ENCODE results near the gene TOLLIP.

The TOLLIP gene

GRCh38 chr11:1310772-1311468, 1.5 kb upstream of the TOLLIP start:
- no peak for DNase-seq (ENCODE audit: low spot score)

DNA sequence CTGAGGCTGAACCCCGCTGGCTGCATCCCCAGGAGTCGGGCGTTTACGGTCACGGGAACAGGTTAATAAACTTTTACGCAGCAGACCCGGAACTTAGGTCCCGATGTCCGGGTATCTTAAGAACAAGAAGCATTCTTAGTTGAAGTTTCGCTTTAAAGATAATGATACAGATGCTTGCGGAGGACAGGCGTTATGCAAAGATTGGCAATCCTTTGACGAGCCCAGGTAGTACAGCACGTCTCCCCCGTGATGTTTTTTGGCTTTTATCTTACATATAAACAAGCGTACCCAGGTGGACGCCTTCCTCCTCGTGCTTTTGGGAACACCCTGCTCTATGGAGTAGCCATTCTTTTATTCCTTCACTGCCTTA, 871 bp upstream of the TOLLIP start:
- no peak for DNase-seq (ENCODE audit: low spot score)

DNA sequence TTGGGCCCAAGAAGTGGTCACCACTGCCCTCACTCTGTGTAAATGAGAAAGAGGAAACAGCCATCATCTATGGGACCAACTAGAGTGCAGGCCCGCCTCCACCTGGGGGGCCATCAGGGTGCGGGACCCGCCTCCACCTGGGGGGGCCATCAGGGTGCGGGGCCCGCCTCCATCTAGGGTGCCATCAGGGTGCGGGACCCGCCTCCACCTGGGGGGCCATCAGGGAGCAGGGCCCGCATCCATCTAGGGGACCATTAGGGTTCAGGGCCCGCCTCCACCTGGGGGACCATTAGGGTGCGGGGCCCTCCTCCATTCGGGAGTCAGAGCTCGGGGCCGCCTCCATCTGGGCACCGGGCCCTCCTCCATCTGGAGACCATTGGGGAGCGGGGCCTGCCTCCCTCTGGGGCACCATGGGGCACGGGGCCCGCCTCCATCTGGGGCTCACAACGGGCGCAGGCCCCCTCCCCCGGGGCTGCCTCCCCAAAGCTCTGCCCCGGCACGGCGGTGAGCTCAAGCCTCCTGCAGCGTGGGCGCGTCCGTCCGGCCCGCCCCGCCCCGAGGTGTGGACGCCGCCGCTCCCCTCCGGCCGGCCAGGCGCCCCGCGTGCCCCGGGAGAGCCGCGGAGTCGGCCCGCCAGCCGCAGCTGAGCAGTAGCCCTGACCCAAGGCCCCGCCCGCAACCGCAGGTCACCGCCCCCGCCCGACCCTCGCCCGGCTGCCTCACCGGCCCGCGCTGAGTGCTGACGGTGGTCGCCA, 512 bp downstream of the TOLLIP start:
- no peak for DNase-seq (ENCODE audit: low spot score)

GRCh38 chr11:1307998-1308742, 1.3 kb downstream of the TOLLIP start:
- no peak for DNase-seq (ENCODE audit: low spot score)

- no peak for DNase-seq (ENCODE audit: low spot score)
Observed at GRCh38 chr11:1307163-1307870, 2.1 kb downstream of the TOLLIP start.

DNA sequence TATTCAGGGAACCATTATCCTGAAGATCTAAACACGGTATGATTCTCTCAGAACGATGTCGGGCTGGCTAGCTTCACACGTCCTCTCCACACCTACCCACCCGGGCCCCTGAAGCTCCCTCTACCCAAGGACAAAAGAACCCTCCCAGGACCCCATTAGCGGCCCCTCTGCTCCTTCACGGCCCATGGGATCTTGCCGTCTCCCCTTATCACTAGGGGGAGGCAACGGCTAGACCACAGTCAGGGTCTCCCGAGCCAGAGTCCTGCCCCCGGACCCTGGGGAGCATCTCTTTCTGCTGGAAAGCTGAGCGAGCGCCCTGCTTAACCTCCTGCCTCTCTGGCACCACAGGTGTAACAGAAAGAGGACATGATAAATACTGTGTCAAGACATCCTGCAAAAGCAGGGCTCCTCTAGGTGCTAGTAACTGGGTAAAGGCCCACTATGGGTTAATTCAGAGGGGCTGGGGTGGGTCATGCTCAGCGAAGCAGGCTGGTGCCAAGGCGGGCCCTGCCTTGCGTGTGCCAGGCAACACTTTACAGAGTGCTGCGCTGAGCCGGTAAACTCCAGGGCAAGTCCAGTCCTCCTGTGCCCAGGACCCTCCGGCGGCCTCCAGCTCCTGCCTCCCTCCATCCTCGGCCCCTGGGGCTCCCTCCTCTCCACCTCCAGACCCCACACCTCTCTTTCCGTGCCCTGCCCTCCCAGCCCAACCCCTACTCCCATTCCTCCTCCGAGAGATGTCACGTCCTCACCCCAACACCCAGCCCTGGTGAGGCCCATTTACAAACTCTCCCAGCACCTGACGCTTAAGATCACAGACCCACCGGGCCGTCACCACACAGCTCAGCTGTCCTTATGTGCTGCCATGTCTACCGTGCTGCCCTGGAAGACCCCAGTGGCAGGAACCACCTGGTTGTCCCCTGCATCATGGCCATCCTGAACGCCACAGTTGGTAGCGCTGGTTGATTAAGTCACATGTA, 3.0 kb downstream of the TOLLIP start:
- no peak for DNase-seq (ENCODE audit: low spot score)

DNA sequence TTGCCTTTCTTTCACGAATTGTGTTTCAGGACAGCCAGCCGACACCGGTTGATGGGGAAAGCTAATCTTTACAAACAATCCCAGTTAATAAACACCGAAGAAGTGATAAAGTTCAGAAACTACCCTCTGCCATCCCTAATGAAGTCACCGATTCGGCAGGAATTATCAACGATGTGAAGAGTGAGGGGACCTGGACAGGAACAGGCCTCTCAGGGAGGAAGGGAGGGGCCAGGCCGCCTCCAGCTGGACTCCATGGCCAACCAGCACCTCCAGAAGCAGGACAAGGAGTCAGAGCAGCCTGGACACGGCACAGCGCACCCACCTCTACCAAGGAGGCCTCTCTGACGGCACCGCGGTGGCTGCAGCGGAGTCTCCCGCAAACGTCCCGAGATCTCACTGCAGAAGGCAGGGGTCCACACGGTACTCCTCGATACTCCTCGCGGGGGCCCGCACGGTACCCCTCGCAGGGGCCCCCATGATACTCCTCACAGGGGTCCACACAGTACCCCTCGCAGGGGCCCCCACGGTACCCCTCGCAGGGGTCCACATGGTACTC, 3.9 kb downstream of the TOLLIP start:
- DNase-seq (ENCODE audit: low spot score) = no peak

DNA sequence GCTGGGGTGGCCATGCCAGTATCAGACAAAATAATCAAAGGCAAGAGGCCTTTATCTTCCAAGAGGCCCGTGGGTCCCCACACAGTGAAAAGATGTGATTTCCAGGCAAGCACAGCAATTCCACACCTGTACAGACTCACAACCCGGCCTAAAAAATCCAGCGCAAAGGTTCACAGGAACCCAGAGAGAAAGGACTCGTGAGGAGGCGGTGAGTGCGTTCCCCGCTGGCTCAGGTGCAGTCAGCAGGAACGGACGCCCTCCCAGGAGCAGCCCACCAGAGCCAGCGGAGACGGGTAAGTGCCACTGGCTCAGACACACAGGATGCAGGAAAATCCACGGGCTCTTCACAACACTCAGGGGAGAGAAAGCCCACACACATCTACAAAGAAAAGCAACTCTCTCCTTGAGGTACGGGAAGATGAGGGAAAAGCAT, 4.4 kb downstream of the TOLLIP start:
- no peak for DNase-seq (ENCODE audit: low spot score)

- DNase-seq (ENCODE audit: low spot score) = no peak
Observed at GRCh38 chr11:1304380-1304779, 5.1 kb downstream of the TOLLIP start.

- DNase-seq (ENCODE audit: low spot score) = no peak
Observed at GRCh38 chr11:1303973-1304372, 5.5 kb downstream of the TOLLIP start.

DNA sequence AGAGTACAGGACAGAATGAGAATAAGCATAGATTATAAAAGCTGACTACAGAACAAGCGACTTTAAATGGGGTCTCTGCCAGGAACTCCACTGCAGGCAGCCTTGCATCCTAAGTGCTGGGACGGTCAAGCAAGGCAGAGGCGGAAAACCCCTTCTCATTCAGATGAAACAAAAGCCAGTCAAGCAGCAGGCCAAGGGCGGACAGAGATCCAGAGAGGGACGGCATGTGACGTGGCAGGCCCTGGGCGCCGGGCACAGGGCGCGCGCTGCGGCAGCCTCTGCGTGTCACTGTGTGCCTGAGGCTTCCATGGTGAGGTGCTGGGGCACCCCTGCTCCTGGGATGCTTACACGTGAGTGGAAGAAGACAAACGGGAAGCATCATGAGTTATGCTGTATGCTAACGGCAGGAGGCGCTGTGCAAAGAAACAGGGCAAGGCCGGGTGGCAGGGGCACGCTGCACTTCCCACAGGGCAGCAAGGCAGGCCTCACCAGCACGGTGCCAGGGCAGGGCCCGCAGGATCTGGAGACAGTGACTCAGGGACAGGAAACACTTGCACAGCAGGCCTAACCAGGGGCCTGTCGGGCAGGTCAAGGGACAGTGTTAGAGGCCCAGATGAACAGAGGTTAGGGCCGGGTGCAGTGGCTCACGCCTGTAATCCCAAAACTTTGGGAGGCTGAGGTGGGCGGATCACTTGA, 6.2 kb downstream of the TOLLIP start:
- DNase-seq (ENCODE audit: low spot score) = peak; percentile 63

DNA sequence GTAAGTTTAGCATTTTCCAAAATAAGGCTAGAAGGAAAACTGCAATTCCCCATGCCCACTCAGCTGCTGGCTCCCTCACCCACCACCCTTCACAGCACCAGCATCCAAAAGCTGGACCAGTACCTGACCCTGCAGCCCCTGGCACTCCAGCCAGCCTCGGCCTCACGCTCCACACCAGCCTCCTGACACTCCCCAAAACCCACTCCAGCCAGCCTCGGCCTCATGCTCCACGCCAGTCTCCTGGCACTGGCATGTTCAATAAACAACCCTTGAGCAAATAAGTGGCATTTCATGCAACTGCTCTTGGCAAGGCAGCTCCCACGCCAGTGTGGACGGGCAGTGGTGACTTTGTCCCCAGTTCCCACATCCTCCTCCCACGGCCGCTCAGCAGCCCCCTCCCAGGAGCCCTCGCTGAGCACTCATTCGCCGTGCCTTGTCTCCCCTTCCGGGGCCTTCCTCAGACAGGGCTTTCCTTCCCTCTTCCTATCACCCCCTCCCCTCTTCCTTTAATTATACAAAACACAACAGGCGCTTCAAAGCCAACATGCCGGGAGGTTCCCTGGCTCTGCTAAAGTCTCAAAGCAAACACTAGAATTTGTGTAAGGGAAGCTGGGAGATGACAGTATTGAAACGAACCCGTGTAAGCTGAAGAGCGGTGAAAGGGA, 6.8 kb downstream of the TOLLIP start:
- DNase-seq (ENCODE audit: low spot score) = no peak

- DNase-seq (ENCODE audit: low spot score) = no peak
Observed at GRCh38 chr11:1302041-1302460, 7.4 kb downstream of the TOLLIP start.

DNA sequence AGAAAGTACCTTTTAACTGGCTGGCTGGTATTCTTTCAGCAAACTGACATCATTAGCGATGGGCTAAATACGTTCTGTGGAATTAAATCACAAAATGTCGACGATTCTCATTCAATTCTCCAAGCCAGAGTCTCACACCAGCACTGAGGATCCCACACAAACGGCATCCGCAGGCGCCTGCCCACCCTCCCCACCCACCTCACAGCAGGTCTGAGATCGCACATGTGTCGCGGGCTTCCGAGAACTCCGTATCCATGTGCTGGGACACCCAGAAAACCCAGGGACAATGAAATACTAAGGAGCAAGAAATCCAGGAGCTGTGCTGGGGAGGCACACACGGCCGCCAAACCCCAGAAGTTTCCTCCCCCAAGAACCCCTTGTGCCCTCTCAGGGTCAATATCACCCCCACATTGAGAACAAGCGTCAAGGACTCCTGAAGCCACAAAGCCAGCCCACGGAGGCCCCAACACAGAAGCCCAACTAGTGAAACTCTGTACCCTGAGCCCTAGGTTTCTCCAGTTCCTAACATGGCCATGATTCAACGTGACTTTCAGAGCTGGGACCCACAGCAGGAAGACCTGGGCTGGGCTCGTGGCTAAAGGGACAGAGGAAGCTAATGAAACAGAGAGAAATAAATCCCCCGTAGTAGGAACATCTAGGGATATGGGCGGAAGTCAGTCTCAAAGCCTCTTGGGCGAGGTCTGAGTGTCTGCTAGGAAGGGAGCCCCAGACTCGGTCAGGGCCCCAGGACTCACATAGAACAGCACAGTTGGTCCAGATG, 8.0 kb downstream of the TOLLIP start:
- DNase-seq (ENCODE audit: low spot score) = no peak

DNA sequence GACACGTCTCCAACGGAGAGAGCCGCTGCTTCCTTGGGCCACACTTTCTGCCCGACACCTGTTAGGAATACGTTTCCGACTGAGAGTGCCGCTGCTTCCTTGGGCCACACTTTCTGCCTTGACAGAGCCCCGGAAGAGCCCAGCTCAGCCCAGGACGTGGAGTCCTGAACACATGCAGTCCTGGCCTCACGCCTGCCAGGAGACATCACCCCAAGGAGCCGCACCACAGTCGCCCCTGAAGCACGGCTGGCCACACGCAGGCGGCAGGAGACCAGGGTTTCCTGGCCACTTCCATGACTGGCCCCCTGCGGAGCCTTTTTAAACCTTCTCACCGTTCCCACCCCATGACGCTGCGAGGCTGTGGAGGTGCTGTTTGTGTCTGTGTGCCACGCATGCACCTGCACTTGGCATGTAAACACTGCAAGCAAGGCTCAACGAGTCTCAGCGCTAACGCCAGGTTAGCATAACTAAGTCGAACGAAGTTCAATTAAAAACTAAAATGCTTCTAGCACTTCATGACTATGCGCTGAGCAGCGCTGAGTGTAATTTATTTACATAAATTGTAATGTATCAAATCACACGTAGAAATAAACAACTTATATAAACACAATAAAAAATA, 8.8 kb downstream of the TOLLIP start:
- no peak for DNase-seq (ENCODE audit: low spot score)

DNA sequence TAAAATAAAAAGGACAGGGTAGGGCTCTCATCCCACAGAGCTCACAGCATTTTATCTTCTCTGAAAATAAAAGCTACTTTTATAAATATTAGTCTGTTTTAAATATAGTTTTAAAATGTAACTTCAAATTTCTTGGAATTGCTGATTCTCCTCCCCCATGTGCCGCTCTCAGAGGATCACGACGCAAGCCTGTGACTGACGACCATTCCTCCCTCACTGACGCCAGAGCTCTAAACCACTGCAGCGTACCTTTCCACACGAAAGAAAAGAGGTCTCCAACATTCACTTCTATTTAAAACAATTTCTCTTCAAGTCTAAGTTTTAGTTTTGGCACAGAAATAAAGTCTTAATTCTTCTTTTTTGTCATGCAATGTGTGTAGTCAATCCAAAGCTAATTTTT, 9.3 kb downstream of the TOLLIP start:
- DNase-seq (ENCODE audit: low spot score) = no peak

- DNase-seq (ENCODE audit: low spot score) = no peak
Observed at GRCh38 chr11:1299621-1300020, 9.8 kb downstream of the TOLLIP start.

Measured in pons (tissue), 1 donor.